HCT116 (cell line): ENCODE results near the gene GTF3C1. TPM values are rescaled to one million over a fixed set of nuclear protein-coding genes. Genes with fewer than 3 reads are reported as not detected.
"Not testable (repeated sequence)": the region's sequence is repeated elsewhere in the genome, so short reads cannot be mapped to it uniquely, and the experiment has no call there.

Experiments
- ATAC-seq: fragments of 200-7000 bp; cut with Tn5 transposase; 2 replicates; pipeline ENCODE4 v1.9.1; 2020; ENCODE audit warnings: mild to moderate bottlenecking, moderate library complexity
- BruUV-seq: library from RNA; stranded (reverse); fragments of 400-500 nt; replicated peaks from 2 replicates; lab custom pipeline; 2021; lab: Mats Ljungman, UMichigan
- CTCF ChIA-PET: fragments of 300-600 bp; sonication (Branson Sonifier 250); formaldehyde crosslinking; loops from one replicate; lab custom pipeline; 2021; ENCODE audit warnings: antibody characterized with exemption; lab: Charles Lee
- POLR2A ChIA-PET: fragments of 300-600, 350-600 bp; sonication (Branson Sonifier 250); formaldehyde crosslinking; loops from one replicate; lab custom pipeline; 2021; ENCODE audit warnings: antibody characterized with exemption; lab: Charles Lee
- RAD21 ChIA-PET, 2 experiments: fragments of 300-600 bp; sonication (Branson Sonifier 250); formaldehyde crosslinking; loops; one replicate each; lab custom pipeline; 2023; ENCODE audit warnings: low total read pairs in 2 of 2; ENCODE audit not compliant: uncharacterized antibody in 2 of 2, unreplicated experiment in 2 of 2, low non-redundant PET in 1 of 2; lab: Charles Lee
- DNase-seq: peaks from one replicate; pipeline ENCODE4 v3.0.0-alpha.2; 2010; ENCODE audit warnings: low read depth, low spot score
- H2AFZ ChIP-seq: fragments of 200-600 bp; shearing (Covaris generic), sonication (generic); 2 replicates; pipeline ENCODE4 v1.6.1; 2017; ENCODE audit warnings: low read depth, mixed run types, mixed read lengths, antibody characterized with exemption, low read length; ENCODE audit not compliant: poor library complexity, severe bottlenecking
- H3K27ac ChIP-seq: 2 replicates; pipeline ENCODE4 v1.5.1; 2012; ENCODE audit warnings: low read depth, low read length
- H3K27me3 ChIP-seq: fragments of 200-600 bp; sonication (generic); 2 replicates; pipeline ENCODE4 v1.6.1; 2016; ENCODE audit warnings: mixed run types, low read length, mixed read lengths; ENCODE audit not compliant: insufficient read depth
- H3K36me3 ChIP-seq, 2 experiments: fragments of 200-500 bp in 1 of 2; fragments of 200-600 bp in 1 of 2; sonication (Bioruptor generic) in 1 of 2; sonication (generic) in 1 of 2; 2 replicates each; pipeline versions ENCODE4 v1.5.1 to v1.6.1; 2014 to 2016; ENCODE audit warnings: low read length in 2 of 2, inconsistent platforms in 1 of 2, mixed read lengths in 1 of 2, mixed run types in 1 of 2; ENCODE audit not compliant: insufficient read depth in 2 of 2, control insufficient read depth in 1 of 2
- H3K4me1 ChIP-seq, 2 experiments: fragments of 200-600 bp in 1 of 2; sonication (generic) in 1 of 2; 2 replicates each; pipeline versions ENCODE4 v1.5.1 to v1.6.1; 2012 to 2017; ENCODE audit warnings: low read length in 2 of 2, inconsistent platforms in 1 of 2, mild to moderate bottlenecking in 1 of 2, mixed read lengths in 1 of 2, mixed run types in 1 of 2, moderate library complexity in 1 of 2; ENCODE audit not compliant: insufficient read depth in 2 of 2, control insufficient read depth in 1 of 2
- H3K4me2 ChIP-seq: fragments of 200-600 bp; sonication (generic); 2 replicates; pipeline ENCODE4 v1.6.1; 2017; ENCODE audit warnings: mixed run types, low read length, mixed read lengths
- H3K4me3 ChIP-seq, 2 experiments: fragments of 200-600 bp in 1 of 2; sonication (generic) in 1 of 2; replicated peaks in 1 of 2; 2 replicates each; pipeline ENCODE4 v1.5.1; 2011 to 2016; ENCODE audit warnings: low read length in 2 of 2, control low read depth in 1 of 2, low read depth in 1 of 2, mild to moderate bottlenecking in 1 of 2, mixed read lengths in 1 of 2, mixed run types in 1 of 2
- H3K79me2 ChIP-seq: fragments of 200-600 bp; sonication (generic); 2 replicates; pipeline ENCODE4 v1.6.1; 2017; ENCODE audit warnings: mild to moderate bottlenecking, mixed run types, low read length, moderate library complexity, mixed read lengths; ENCODE audit not compliant: insufficient read depth
- H3K9ac ChIP-seq: fragments of 200-600 bp; sonication (generic); 2 replicates; pipeline ENCODE4 v1.6.1; 2016; ENCODE audit warnings: low read length, mixed read lengths
- H3K9me2 ChIP-seq: fragments of 200-600 bp; sonication (generic), shearing (Covaris generic); 2 replicates; pipeline ENCODE4 v1.6.1; 2017; ENCODE audit warnings: mixed run types, mild to moderate bottlenecking, moderate library complexity; ENCODE audit not compliant: insufficient read depth
- H3K9me3 ChIP-seq, 2 experiments: fragments of 200-500 bp in 1 of 2; fragments of 200-600 bp in 1 of 2; sonication (Bioruptor generic) in 1 of 2; sonication (generic) in 1 of 2; 2 replicates each; pipeline ENCODE4 v1.6.1; 2014 to 2017; ENCODE audit warnings: low read length in 2 of 2, mixed read lengths in 2 of 2, inconsistent platforms in 1 of 2, low read depth in 1 of 2, mild to moderate bottlenecking in 1 of 2, mixed run types in 1 of 2, moderate library complexity in 1 of 2; ENCODE audit not compliant: control insufficient read depth in 1 of 2, insufficient read depth in 1 of 2
- H4K20me1 ChIP-seq: fragments of 200-600 bp; sonication (generic), shearing (Covaris generic); 2 replicates; pipeline ENCODE4 v1.6.1; 2017; ENCODE audit warnings: mixed run types, mild to moderate bottlenecking, moderate library complexity; ENCODE audit not compliant: insufficient read depth
- FOSL1 ChIP-seq: IDR thresholded peaks from 2 replicates; pipeline ENCODE4 v1.6.1; 2012; ENCODE audit warnings: low read depth
- POLR2AphosphoS5 ChIP-seq: IDR thresholded peaks from 2 replicates; pipeline ENCODE4 v1.6.1; 2011; ENCODE audit warnings: mild to moderate bottlenecking, low read depth, low read length, moderate library complexity
- REST ChIP-seq: IDR thresholded peaks from 2 replicates; pipeline ENCODE4 v1.6.1; 2012; ENCODE audit warnings: low read depth
- SRF ChIP-seq: IDR thresholded peaks from 2 replicates; pipeline ENCODE4 v1.6.1; 2012; ENCODE audit warnings: low read depth
- intact Hi-C: fragments of 100-400 bp; cut with micrococcal nuclease; formaldehyde crosslinking; loops from 2 replicates; pipeline ENCODE4 v1.10.0; 2022
- total RNA-seq: library from RNA; stranded (reverse); gene quantifications from one replicate; pipeline ENCODE4 v1.2.1, GENCODE V29; 2021; ENCODE audit not compliant: unreplicated experiment
- TF ChIP-seq, protein P1 (sequence below): IDR thresholded peaks from 2 replicates; pipeline ENCODE4 v1.6.1; 2012
- TF ChIP-seq, protein P2 (sequence below), 3 experiments: fragments of 200-600 bp in 1 of 3; sonication (generic) in 1 of 3; IDR thresholded peaks in 2 of 3; conservative IDR thresholded peaks in 1 of 3; 2 replicates each; pipeline ENCODE4 v1.5.1; 2012 to 2017; ENCODE audit warnings: low read depth in 2 of 3, low read length in 2 of 3, antibody characterized with exemption in 1 of 3, borderline replicate concordance in 1 of 3, control low read depth in 1 of 3, mild to moderate bottlenecking in 1 of 3, mixed read lengths in 1 of 3, mixed run types in 1 of 3, moderate library complexity in 1 of 3; ENCODE audit not compliant: insufficient read depth in 1 of 3

Gene GTF3C1
- total RNA-seq, 1 experiment from 2014 or later, result 97.5 TPM

DNA sequence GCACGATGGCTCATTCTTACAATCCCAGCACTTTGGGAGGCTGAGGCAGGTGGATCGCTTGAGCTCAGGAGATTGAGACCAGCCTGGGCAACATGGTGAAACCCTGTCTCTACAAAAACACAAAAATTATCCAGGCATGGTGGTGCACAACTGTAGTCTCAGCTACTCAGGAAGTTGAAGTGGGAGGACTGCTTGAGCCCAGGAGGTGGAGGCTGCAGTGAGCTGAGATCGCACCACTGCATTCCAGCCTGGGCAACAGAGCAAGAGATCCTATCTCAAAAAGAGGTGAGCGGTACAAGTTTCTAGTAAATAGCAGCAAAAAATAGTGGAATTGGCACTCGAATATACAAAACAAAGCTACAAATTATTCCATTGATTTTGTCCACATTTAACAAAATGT, 116.5 kb downstream of the GTF3C1 start:
- H3K9ac ChIP-seq, RAD21 ChIA-PET, POLR2A ChIA-PET, intact Hi-C loops, ATAC-seq, DNase-seq, H4K20me1 ChIP-seq, H3K27me3 ChIP-seq, H3K4me3 ChIP-seq, H3K4me2 ChIP-seq, H3K9me2 ChIP-seq, H3K79me2 ChIP-seq, CTCF ChIA-PET, H2AFZ ChIP-seq, H3K27ac ChIP-seq, H3K9me3 ChIP-seq, H3K36me3 ChIP-seq, BruUV-seq: not testable (repeated sequence)
- H3K4me1 ChIP-seq, result peaks cover 0 to 10% of the 10 kb centered on the region in 2 experiments; a peak in 1 of 4 replicates

GRCh38 chr16:27432558-27432957, 117.2 kb downstream of the GTF3C1 start:
- Histone ChIP-seq H3K4me3 (no peak overlapping the region), H3K4me1 (peaks cover 0 to 10% of the 10 kb centered on the region in 2 experiments; a peak in 1 of 4 replicates), H3K27ac (no peak overlapping the region), H3K4me2 (peak overlapping the region; percentile 28), H4K20me1 (no peaks in the 10 kb centered on the region), H2AFZ (no peak overlapping the region), H3K9me2 (no peaks in the 10 kb centered on the region), H3K9me3 (no peaks in the 10 kb centered on the region), H3K36me3 (no peaks in the 10 kb centered on the region), H3K27me3 (no peaks in the 10 kb centered on the region), H3K79me2 (no peaks in the 10 kb centered on the region), H3K9ac (no peak overlapping the region)
- RAD21 ChIA-PET, result no interaction called here
- intact Hi-C loops, result no loop called here
- ATAC-seq (peak; percentile 26; the same call in 1 of the 2 replicates), DNase-seq (no peak)
- CTCF ChIA-PET, result no interaction called here
- no TSS peak for BruUV-seq
- TF ChIP-seq FOSL1 (no peak), POLR2AphosphoS5 (no peak), SRF (no peak), REST (no peak)
- TF ChIP-seq, protein P1, sequence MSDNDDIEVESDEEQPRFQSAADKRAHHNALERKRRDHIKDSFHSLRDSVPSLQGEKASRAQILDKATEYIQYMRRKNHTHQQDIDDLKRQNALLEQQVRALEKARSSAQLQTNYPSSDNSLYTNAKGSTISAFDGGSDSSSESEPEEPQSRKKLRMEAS, result no peak
- TF ChIP-seq, protein P2, sequence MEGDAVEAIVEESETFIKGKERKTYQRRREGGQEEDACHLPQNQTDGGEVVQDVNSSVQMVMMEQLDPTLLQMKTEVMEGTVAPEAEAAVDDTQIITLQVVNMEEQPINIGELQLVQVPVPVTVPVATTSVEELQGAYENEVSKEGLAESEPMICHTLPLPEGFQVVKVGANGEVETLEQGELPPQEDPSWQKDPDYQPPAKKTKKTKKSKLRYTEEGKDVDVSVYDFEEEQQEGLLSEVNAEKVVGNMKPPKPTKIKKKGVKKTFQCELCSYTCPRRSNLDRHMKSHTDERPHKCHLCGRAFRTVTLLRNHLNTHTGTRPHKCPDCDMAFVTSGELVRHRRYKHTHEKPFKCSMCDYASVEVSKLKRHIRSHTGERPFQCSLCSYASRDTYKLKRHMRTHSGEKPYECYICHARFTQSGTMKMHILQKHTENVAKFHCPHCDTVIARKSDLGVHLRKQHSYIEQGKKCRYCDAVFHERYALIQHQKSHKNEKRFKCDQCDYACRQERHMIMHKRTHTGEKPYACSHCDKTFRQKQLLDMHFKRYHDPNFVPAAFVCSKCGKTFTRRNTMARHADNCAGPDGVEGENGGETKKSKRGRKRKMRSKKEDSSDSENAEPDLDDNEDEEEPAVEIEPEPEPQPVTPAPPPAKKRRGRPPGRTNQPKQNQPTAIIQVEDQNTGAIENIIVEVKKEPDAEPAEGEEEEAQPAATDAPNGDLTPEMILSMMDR (IDR thresholded peaks at IDR 0.05 in 2 of 3, conservative IDR thresholded peaks at IDR 0.05 in 1 of 3; ENCODE audit: borderline replicate concordance in 1 of 3, insufficient read depth in 1 of 3, low read depth in 2 of 3, low read length in 2 of 3), result no peak
- POLR2A ChIA-PET, result no interaction called here
